Gastroesophageal sphincter (tissue), 4 donors: ENCODE data around the gene ADAMTSL3. TPM values are rescaled to one million over a fixed set of nuclear protein-coding genes. Genes with fewer than 3 reads are reported as not detected.

Source experiments
- ATAC-seq: fragments of 150-250 bp; one replicate; pipeline ENCODE4 v1.9.1; 2016; ENCODE audit warnings: mild to moderate bottlenecking, moderate library complexity
- H3K27ac ChIP-seq, 4 donors: fragments of 200-600 bp; sonication (generic) in 3 of 4; 1 replicate in 3 of 4; 2 replicates in 1 of 4; pipeline ENCODE4 v1.5.1; 2016 to 2019
- H3K27me3 ChIP-seq: fragments of 200-600 bp; sonication (generic); one replicate; pipeline ENCODE4 v1.5.1; 2019
- H3K36me3 ChIP-seq, 2 donors: fragments of 200-600 bp; sonication (generic); one replicate each; pipeline ENCODE4 v1.5.1; 2019; ENCODE audit warnings: control low read depth in 1 of 2
- H3K4me1 ChIP-seq, 3 donors: fragments of 200-600 bp; sonication (generic); 1 replicate in 2 of 3; 2 replicates in 1 of 3; pipeline ENCODE4 v1.5.1; 2016 to 2019; ENCODE audit warnings: control low read depth in 2 of 3
- H3K4me3 ChIP-seq, 2 donors: fragments of 200-600 bp; sonication (generic); one replicate each; pipeline ENCODE4 v1.5.1; 2019; ENCODE audit warnings: mild to moderate bottlenecking in 1 of 2, moderate library complexity in 1 of 2
- H3K9me3 ChIP-seq, 3 donors: fragments of 200-600 bp; sonication (generic); one replicate each; pipeline ENCODE4 v1.5.1; 2017 to 2019; ENCODE audit warnings: control low read depth in 2 of 3
- EP300 ChIP-seq: sonication (generic); formaldehyde crosslinking; IDR thresholded peaks from one replicate; pipeline ENCODE4 v1.6.1; 2017; ENCODE audit warnings: antibody characterized with exemption, mild to moderate bottlenecking
- POLR2A ChIP-seq, 2 donors: fragments of 450-650 bp; IDR thresholded peaks; one replicate each; pipeline ENCODE4 v1.6.1; 2017; ENCODE audit warnings: antibody characterized with exemption in 2 of 2, mild to moderate bottlenecking in 2 of 2, moderate library complexity in 1 of 2
- POLR2AphosphoS5 ChIP-seq: sonication (generic); formaldehyde crosslinking; IDR thresholded peaks from one replicate; pipeline ENCODE4 v1.6.1; 2017; ENCODE audit warnings: antibody characterized with exemption
- WGBS, 2 donors: methylation state at CpG; one replicate each; pipeline ENCODE4 v1.1.5; 2018; ENCODE audit warnings: low coverage in 1 of 2; 5-methylcytosine and 5-hydroxymethylcytosine counted together
- total RNA-seq, 4 donors: library from RNA; depleted of rRNA; stranded (reverse); fragments of >200 nt; gene quantifications; one replicate each; pipeline ENCODE4 v1.1.0, GENCODE V29; 2016
- TF ChIP-seq, protein P1 (sequence below), 4 experiments: fragments of 200-600 bp in 2 of 4; fragments of 450-650 bp in 2 of 4; sonication (generic) in 1 of 4; IDR thresholded peaks; one replicate each; pipeline ENCODE4 v1.5.1; 2017 to 2019; ENCODE audit warnings: antibody characterized with exemption in 4 of 4, mild to moderate bottlenecking in 2 of 4, moderate library complexity in 2 of 4

ADAMTSL3 gene
- total RNA-seq, 4 donors from 2014 or later = 19.4 to 35.9 (median 24.1) TPM

DNA sequence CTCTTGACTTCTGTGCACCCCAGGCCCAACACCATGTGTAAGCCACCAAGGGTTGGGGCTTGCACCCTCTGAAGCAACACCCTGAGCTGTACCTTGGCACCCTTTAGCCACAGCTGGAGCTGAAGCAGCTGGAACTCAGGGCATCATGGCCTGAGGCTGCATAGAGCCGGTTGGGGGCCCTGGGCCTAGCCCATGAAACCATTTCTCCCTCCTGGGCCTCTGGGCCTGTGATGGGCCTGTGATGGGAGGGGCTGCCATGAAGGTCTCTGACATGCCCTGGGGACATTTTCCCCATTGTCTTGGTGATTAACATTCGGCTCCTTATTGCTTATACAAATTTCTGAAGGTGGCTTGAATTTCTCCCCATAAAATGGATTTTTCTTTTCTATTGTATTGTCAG, 22.4 kb upstream of the ADAMTSL3 start:
- no peaks in the 10 kb centered on the region for H3K4me1 ChIP-seq
- WGBS, 2 donors = 50 to 78% methylated on average over 1 of the region's 2 CpGs
- no peaks in the 10 kb centered on the region for H3K27me3 ChIP-seq
- no peak overlapping the region for H3K4me3 ChIP-seq
- H3K9me3 ChIP-seq = no peaks in the 10 kb centered on the region
- H3K27ac ChIP-seq = no peak overlapping the region
- no peak for TF ChIP-seq POLR2A (IDR thresholded peaks at IDR 0.05)
- no peak for TF ChIP-seq EP300
- TF ChIP-seq, protein P1, sequence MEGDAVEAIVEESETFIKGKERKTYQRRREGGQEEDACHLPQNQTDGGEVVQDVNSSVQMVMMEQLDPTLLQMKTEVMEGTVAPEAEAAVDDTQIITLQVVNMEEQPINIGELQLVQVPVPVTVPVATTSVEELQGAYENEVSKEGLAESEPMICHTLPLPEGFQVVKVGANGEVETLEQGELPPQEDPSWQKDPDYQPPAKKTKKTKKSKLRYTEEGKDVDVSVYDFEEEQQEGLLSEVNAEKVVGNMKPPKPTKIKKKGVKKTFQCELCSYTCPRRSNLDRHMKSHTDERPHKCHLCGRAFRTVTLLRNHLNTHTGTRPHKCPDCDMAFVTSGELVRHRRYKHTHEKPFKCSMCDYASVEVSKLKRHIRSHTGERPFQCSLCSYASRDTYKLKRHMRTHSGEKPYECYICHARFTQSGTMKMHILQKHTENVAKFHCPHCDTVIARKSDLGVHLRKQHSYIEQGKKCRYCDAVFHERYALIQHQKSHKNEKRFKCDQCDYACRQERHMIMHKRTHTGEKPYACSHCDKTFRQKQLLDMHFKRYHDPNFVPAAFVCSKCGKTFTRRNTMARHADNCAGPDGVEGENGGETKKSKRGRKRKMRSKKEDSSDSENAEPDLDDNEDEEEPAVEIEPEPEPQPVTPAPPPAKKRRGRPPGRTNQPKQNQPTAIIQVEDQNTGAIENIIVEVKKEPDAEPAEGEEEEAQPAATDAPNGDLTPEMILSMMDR (IDR thresholded peaks at IDR 0.05) = no peak
- no peak for TF ChIP-seq POLR2AphosphoS5
- ATAC-seq = no peak
- H3K36me3 ChIP-seq = no peaks in the 10 kb centered on the region

DNA sequence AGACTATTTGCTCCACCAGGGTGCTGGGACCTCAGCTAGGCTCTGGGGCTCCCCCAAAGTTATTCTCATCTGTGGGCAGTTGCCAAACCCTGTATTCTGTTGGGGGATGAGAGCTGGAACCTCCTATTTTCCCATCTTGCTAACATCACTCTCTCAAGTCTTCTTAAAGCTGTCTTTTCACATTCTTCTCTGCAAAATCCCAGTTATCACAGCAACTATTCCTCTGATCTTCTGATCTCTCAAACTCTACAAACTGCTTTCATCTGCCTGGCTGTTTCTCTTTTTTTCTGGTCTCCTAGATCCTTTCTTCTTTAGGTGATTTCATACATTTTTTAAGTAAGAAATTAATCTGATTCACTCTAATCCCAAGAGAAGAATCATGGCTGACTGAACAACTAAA, 10.7 kb upstream of the ADAMTSL3 start:
- Histone ChIP-seq H3K27me3 (no peaks in the 10 kb centered on the region), H3K36me3 (no peaks in the 10 kb centered on the region), H3K9me3 (peaks cover 0 to 28% (median 0%) of the 10 kb centered on the region in 3 donors), H3K4me3 (no peak overlapping the region), H3K4me1 (no peaks in the 10 kb centered on the region), H3K27ac (no peak overlapping the region)
- TF ChIP-seq, protein P1 (IDR thresholded peaks at IDR 0.05) = no peak
- TF ChIP-seq POLR2A (IDR thresholded peaks at IDR 0.05) (no peak), EP300 (no peak), POLR2AphosphoS5 (no peak)
- no peak for ATAC-seq

DNA sequence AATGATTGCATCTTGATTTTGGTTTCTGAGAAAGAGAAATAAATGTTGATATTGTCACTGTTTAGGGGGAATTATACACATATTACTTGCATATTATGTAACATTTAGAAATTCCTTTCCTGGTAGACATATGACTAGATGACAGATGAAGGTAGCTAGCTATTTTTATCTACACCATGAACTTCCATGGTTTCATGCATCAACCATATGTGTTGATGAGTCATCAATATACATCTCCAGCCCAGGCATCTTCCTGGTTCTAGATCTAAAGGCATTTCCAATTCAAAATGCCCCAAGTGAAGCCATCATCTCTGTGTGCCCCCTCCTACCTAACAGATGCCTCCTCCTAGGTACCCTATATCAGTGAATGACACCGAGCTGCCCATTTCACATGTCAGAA, 9.5 kb upstream of the ADAMTSL3 start:
- WGBS, 2 donors = 86 to 100% methylated on average over 1 of the region's 1 CpG
- no peak for ATAC-seq
- Histone ChIP-seq H3K4me1 (no peaks in the 10 kb centered on the region), H3K27me3 (no peaks in the 10 kb centered on the region), H3K36me3 (no peaks in the 10 kb centered on the region), H3K9me3 (peaks cover 0 to 24% (median 0%) of the 10 kb centered on the region in 3 donors), H3K27ac (no peak overlapping the region), H3K4me3 (no peak overlapping the region)
- TF ChIP-seq, protein P1 (IDR thresholded peaks at IDR 0.05) = no peak
- no peak for TF ChIP-seq POLR2AphosphoS5
- no peak for TF ChIP-seq EP300
- no peak for TF ChIP-seq POLR2A (IDR thresholded peaks at IDR 0.05)

DNA sequence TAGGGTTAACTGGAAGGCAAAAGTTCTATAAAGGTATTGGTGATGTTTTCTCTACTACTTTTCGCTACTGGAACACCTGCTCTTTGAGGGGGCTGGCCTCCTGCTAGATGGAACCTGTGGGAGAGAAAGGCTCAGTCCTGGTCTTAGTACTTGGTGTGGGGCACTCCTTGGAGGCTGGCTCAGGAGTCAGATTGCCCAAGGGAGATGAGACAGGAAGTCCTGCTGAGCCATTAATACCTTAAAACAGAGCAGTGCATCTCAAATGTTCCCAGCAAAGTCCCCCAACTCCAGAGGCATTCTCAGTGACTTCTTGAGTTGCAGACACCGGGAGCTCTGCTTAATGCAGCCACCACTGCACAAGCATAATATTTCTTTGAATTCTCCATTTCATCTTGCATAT, 3.1 kb upstream of the ADAMTSL3 start:
- 90% methylated on average over 2 of the region's 2 CpGs; no CpG with 5 or more reads in 1 of the 2 donors for WGBS, 2 donors
- TF ChIP-seq, protein P1 (IDR thresholded peaks at IDR 0.05) = no peak
- TF ChIP-seq POLR2A (IDR thresholded peaks at IDR 0.05) (no peak), EP300 (no peak), POLR2AphosphoS5 (no peak)
- Histone ChIP-seq H3K36me3 (no peaks in the 10 kb centered on the region), H3K4me1 (peaks cover 0 to 26% (median 2%) of the 10 kb centered on the region in 3 donors), H3K4me3 (no peak overlapping the region), H3K27me3 (peaks cover 28% of the 10 kb centered on the region), H3K27ac (no peak overlapping the region), H3K9me3 (no peaks in the 10 kb centered on the region)
- ATAC-seq = no peak

DNA sequence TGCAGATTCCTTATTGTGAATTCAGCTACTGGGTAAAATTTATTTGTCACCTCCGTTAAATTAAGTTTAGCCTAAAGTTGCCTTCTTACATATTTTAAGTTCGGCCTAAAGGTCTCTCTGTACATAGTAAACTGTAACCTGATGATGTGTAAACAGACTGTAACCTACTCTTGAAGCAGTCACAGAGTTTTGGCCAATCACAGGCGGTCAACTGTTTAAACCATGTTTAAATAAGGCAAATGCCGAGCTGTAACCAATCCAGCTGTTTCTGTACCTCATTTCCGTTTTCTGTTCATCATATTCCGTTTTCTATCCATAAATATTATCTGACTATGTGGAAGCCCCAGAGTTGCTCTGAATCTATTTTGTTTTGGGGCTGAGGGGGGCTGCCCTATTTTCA, 2.4 kb upstream of the ADAMTSL3 start:
- Histone ChIP-seq H3K9me3 (no peaks in the 10 kb centered on the region), H3K27me3 (peaks cover 28% of the 10 kb centered on the region), H3K4me1 (peaks cover 0 to 33% (median 2%) of the 10 kb centered on the region in 3 donors), H3K36me3 (no peaks in the 10 kb centered on the region), H3K27ac (no peak overlapping the region), H3K4me3 (no peak overlapping the region)
- WGBS, 2 donors = 82 to 94% methylated on average over 5 to 6 of the region's 6 CpGs
- TF ChIP-seq, protein P1 (IDR thresholded peaks at IDR 0.05) = no peak
- TF ChIP-seq POLR2AphosphoS5 (no peak), POLR2A (IDR thresholded peaks at IDR 0.05) (no peak), EP300 (no peak)
- ATAC-seq = no peak
